ENCODE data around the gene UBE2L3.

Gene UBE2L3

DNA sequence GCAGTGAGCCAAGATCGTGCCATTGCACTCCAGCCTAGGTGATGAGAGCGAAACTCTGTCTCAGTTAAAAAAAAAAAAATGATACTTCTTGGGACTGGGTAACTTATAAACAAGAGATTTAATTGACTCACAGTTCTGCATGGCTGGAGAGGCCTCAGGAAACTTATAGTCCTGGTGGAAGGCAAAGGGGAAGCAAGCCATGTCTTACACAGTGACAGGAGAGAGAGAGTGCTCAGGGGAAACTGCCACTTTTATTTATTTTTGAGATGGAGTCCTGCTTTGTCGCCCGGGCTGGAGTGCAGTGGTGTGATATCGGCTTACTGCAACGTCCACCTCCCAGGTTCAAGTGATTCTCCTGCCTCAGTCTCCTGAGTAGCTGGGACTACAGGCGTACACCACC is 82.8 kb downstream of the UBE2L3 start:
- TF ChIP-seq, protein P1, sequence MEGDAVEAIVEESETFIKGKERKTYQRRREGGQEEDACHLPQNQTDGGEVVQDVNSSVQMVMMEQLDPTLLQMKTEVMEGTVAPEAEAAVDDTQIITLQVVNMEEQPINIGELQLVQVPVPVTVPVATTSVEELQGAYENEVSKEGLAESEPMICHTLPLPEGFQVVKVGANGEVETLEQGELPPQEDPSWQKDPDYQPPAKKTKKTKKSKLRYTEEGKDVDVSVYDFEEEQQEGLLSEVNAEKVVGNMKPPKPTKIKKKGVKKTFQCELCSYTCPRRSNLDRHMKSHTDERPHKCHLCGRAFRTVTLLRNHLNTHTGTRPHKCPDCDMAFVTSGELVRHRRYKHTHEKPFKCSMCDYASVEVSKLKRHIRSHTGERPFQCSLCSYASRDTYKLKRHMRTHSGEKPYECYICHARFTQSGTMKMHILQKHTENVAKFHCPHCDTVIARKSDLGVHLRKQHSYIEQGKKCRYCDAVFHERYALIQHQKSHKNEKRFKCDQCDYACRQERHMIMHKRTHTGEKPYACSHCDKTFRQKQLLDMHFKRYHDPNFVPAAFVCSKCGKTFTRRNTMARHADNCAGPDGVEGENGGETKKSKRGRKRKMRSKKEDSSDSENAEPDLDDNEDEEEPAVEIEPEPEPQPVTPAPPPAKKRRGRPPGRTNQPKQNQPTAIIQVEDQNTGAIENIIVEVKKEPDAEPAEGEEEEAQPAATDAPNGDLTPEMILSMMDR (IDR thresholded peaks at IDR 0.05; ENCODE audit: low read depth, low read length): no peak
- no peak for DNase-seq (ENCODE audit: extremely low read depth, low read depth)

DNA sequence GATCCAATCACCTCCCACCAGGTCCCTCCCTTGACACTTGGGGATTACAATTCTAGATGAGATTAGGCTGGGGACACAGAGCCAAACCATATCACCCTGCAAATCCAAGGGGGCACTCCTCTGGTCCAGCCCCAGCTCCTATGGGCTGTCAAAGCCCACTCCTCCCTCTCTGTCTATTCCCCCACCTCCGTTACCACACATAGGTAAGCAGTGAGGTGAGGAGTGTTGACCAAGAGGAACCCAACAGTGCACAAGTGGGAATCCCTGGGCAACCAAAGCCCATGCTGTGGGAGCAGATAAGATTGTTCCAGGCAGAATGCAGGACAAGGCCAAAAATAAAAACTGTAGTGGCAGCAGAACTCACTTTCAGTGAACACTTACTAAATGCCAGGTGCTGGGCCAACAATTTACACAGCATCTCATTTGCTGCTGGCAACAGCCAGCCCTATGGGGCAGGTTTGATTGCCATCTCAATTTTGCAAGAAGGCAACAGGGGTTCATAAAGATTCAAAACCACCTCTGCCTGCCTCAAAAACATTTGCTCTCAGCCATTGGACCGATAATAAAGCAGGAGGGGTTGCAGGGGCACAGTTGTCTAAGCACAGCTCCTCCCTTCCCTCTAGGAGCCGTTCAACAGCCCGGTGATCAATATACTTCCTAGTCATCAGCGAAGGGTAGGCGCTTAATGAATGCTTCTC is 83.5 kb downstream of the UBE2L3 start:
- no peak for DNase-seq (ENCODE audit: extremely low read depth, low read depth)
- TF ChIP-seq, protein P1 (IDR thresholded peaks at IDR 0.05; ENCODE audit: low read depth, low read length): no peak

DNA sequence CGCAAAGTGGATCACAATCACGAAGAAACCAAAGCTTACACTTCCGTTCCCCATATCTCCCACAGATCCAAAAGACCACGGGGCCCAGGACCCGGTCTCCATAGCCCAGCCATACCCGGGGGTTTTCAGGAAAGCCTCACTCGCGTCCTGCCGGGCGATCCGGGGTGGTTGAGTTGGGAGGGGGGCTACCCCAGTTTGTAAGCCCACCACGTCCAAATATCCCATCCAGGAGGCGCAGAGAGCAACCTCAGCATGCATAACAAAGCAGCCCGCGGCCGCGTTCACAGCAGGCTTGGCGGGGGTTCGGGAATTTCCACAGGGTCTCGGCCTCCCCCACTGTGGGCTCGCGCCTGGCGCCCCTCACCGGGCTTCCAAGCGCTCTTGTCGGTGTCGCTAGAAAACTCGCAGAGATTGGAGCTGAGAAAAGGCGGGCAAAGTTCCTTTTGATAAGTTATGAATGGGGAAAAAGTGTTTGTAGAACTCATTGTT is 84.1 kb downstream of the UBE2L3 start:
- DNase-seq (ENCODE audit: extremely low read depth, low read depth): no peak

DNA sequence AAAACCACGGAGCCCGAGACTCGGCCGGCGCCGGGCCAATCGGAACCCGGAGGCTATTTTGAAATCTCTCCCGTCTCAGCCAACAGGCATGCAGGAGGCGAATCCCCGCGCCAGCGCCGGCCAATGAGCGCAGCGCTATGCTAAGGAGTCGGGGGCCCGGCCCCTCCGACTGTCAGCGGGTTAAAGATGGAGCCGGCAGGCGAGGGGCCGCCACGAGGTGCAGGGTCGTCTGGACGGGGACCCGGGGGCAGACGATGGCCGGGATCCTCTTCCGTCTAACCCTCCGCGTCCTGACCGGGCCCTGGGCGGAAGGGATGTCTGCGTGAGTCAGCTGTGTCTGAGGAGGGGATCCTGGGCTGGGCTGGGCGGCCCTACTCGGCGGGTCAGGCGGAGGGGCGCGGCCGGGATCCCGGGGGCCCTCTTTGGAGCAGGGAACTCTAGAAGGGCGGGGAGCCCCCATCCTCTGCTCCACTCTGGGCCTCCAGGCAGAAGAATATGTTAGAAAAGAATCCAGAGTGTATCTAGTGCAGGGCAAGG is 84.6 kb downstream of the UBE2L3 start:
- TF ChIP-seq, protein P1 (IDR thresholded peaks at IDR 0.05; ENCODE audit: low read depth, low read length): no peak
- DNase-seq (ENCODE audit: extremely low read depth, low read depth): peak; percentile 45

More for the DNA sequence above, 84.1 kb downstream of the UBE2L3 start:
- TF ChIP-seq, protein P1 (IDR thresholded peaks at IDR 0.05; ENCODE audit: low read depth, low read length): no peak

GRCh38 chr22:21652547-21653545 is 85.3 kb downstream of the UBE2L3 start:
- TF ChIP-seq, protein P1 (IDR thresholded peaks at IDR 0.05; ENCODE audit: low read depth, low read length): no peak
- no peak for DNase-seq (ENCODE audit: extremely low read depth, low read depth)

- DNase-seq (ENCODE audit: extremely low read depth, low read depth): no peak
Measured at GRCh38 chr22:21657020-21657359, 89.5 kb downstream of the UBE2L3 start.

More at GRCh38 chr22:21657020-21657359, 89.5 kb downstream of the UBE2L3 start:
- TF ChIP-seq, protein P1 (IDR thresholded peaks at IDR 0.05; ENCODE audit: low read depth, low read length): no peak

Data from AG09319 (cell line).